Measurements from ENCODE around the gene NOS1. TPM values are rescaled to one million over a fixed set of nuclear protein-coding genes. Genes with fewer than 3 reads are reported as not detected.
A peak's percentile ranks its signal among the peaks of the same experiment; 100 is the strongest.
"Not testable (repeated sequence)": the region's sequence is repeated elsewhere in the genome, so short reads cannot be mapped to it uniquely, and the experiment has no call there.

The NOS1 gene
- polyA plus RNA-seq, 4 donors = 0.14 to 1.1 (median 0.69) TPM

DNA sequence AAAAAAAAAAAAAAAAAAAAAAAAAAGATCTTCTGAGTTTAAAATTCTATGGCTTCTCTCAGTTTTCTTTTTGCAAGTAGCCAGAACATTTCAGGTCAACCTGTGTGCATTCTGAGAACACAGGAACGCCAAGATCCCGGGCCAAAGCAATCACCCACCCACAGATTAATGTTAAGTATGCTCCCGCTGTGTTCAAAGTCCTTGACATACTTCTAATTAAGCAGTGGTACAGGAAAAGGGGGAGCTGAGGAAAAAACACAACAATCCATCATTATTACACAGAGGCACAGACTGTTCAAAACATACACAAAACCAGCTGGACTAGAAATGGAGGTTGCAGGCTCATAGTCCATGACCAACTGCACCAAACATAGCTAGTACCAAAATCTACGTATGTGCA lies 174.0 kb downstream of the NOS1 start:
- peak in 1 of 4 donors; percentile 39 for DNase-seq (ENCODE audit: low read depth in 4 of 4, low spot score in 3 of 4)

DNA sequence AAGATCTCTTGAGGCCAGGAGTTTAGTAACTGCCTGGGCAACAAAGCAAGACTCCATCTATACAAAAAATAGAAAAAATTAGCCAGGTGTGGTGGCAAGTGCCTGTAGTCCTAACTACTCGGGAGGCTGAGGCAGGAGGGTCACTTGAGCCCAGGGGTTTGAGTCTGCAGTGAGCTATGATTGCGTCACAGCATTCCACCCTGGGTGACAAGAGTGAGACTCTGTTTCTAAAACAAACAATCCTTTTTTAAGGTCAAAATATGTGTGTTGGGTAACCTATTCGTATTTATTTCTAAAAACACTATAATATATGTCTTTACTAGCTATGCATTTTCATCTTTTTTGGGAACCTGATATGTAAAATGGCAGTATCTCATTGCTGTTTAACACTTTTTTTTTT lies 178.6 kb downstream of the NOS1 start:
- no peak for DNase-seq (ENCODE audit: low read depth in 4 of 4, low spot score in 3 of 4)

DNA sequence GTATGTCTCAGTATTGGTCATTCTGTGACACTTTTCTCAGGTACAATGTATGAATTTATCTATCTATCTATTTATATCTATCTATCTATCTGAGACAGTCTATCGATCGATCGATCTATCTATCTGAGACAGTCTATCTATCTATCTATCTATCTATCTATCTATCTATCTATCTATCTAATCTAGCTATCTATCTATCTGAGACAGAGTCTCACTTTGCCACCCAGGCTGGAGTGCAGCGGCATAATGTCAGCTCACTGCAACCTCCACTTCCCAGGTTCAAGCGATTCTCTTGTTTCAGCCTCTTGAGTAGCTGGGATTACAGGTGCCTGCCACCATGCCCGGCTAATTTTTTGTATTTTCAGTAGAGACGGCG lies 180.0 kb downstream of the NOS1 start:
- not testable (repeated sequence) for DNase-seq (ENCODE audit: low read depth in 4 of 4, low spot score in 3 of 4)

DNA sequence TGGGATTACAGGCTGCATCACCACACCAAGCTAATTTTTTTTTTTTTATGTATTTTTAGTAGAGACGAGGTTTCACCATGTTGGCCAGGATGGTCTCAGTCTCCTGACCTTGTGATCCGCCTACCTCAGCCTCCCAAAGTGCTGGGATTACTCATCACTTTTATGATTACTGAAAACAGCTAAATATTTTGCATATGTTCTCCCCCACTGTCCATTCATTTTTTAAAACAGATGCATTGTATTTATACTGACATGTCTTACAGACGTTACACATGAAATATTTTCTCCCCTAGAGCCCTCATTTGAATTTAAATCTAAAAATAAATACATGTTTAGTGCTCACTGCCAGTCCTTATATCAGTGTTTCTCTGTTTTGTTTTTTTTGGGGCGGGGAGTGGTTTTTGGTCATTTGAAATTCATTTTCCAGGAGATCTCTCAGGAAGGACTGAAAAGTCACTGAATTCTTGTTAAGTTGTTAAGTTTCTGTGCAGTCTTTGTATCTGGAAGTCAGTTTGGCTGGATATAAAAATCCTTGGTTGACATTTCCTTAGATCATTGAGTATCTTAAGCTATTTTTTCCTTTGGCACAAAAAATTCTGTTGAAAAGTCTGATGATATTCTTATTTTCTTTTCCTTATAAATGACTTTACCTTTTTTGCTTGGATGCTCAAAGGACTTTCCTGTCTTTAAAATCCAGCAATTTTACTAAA lies 180.5 kb downstream of the NOS1 start:
- no peak for DNase-seq (ENCODE audit: low read depth in 4 of 4, low spot score in 3 of 4)

DNA sequence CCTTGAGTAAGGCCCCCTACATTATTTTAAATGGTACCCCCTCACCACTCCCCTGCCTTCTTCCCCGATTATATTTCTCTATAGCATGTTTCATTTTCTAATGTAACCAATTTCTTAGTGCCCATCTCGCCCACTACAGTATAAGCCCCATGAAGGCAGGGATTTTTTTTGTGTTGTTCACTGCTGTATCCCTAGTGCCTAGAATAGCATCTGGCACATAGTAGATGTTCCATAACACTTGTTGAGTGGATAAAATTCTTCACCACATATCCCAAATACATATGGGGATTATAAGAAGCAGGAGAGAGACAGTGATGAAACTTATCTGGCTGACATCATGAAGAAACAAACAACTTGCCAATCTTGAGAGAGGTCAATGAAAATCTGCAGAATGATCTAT lies 182.7 kb downstream of the NOS1 start:
- DNase-seq (ENCODE audit: low read depth in 4 of 4, low spot score in 3 of 4) = no peak

DNA sequence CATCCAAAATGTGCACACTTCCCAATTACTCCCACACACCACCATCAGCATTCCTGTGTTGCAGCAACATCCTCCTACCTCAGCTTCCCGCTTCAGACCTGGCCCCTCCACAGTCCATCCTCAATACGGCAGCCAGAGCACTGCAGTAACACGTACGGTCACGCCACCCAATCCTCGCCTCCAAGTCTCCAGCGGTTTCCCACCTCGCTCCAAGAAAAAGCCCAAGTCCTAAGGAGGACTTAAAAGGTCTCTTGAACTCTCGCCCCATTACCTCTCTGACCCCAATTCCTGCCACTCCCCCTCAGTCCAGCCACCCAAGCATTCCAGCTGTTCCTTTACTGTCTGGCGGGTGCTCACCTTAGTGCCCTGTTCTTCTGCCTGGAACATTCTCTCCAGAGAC lies 183.1 kb downstream of the NOS1 start:
- DNase-seq (ENCODE audit: low read depth in 4 of 4, low spot score in 3 of 4) = no peak

DNA sequence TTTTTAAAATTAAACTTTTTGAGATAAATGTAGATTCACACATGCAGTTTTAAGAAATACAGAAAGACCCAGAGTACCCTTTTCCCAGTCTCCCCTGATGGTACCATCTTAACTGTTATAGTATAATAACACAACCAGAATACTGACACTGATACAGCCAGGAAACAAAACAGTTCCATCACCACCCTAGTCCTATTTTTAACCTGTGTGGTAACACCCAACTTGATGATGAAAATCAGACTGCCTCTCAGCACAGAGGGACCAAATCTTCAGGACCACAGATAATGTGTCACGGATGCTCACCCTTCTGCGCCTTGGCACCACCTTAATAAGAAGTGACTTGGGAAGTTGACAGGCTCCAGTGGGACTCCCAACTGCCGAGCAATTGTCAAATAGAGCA lies 189.3 kb downstream of the NOS1 start:
- no peak for DNase-seq (ENCODE audit: low read depth in 4 of 4, low spot score in 3 of 4)

DNA sequence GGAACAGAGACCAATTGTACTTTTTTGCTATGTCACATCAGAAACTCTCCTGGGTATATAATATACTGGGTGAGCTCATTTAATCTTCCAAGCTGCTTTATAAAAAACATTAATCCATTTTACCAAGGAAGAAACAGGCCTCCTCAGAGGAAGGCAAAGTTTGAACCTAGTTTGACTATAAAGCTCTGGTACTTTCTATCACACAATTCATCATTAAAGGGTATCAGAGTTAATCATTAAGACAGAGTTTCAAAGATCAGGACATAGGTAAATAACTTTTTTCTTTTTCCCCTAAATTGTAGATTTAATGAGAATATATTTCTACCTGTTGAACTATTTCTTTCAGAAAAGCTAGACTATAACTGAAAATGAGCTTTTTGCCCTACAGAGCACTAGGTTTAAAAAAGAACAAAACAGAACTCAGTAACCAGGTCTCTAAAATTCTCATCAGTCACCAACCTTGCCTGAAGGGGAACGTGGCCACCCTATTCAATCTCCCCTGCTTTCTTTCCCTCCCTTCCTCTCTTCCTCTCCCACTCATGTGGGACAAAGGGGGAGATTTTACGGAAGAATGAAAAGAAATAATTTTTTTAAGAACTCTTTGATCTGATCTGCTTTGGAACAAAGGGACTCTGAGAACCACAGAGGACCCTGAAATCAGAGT lies 189.8 kb downstream of the NOS1 start:
- DNase-seq (ENCODE audit: low read depth in 4 of 4, low spot score in 3 of 4) = no peak

DNA sequence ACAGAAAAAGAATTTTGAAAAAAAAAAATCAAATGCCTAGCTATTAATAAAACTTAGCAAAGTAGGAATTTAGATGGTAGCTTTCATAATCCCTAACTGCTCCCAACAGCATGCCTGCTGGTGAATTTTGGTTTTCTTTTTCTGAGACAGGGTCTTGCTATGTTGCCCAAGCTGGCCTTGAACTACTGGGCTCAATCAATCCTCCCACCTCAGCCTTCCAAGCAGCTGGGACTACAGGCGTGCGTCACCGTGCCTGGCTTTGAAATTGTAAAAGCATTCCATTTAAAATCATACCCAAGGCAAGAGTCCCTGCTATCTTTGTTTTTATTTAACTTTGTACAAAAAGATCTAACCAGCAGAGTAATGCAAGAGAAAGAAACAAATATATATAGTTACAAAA lies 191.9 kb downstream of the NOS1 start:
- DNase-seq (ENCODE audit: low read depth in 4 of 4, low spot score in 3 of 4) = no peak

DNA sequence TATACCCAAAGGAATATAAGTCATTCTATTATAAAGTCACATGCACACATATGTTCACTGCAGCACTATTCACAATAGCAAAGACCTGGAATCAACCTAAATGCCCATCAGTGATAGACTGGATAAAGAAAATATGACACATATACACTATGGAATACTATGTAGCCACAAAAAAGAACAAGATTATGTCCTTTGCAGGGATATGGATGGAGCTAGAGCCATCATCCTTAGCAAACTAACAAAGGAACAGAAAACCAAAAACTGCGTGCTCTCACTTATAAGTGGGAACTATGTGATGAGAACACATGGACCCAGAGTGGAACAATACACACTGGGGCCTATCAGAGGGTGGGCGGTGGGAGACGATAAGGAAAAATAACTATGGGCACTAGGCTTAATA lies 192.4 kb downstream of the NOS1 start:
- no peak for DNase-seq (ENCODE audit: low read depth in 4 of 4, low spot score in 3 of 4)

DNA sequence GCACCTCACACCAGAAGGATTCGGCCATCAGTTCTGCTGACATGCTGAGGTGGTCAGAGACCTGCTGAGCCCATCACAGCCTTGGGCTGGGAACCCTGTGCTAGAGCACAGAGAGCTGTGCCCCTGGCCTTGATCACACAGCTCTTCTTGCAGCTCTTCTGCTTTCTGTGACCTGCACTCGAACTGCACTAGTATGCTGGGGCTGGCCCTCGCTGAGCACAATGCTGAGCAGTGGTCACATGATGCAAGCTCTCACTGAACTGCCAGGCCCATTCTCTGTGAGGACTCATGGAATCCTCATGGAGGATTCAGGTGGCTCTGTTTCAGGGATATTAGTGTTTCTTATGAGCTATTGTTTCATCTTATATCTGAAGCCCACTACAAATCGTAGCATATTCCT lies 193.7 kb downstream of the NOS1 start:
- DNase-seq (ENCODE audit: low read depth in 4 of 4, low spot score in 3 of 4) = no peak

DNA sequence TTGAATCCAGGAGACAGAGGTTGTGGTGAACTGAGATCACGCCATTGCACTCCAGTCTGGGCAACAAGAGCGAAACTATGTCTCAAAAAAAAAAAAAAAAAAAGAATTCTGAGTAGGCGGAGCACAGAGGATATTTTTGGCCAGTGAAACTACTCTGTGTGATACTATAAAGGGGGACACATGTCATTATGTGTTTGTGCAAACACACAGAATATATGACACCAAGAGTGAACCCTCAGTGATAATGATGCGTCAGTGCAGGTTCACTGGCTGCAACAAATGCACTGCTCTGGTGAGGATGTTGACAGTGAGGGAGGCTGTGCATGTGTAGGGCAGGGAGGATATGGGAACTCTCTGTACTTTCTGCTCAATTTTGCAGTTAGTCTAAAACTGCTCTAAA lies 195.3 kb downstream of the NOS1 start:
- DNase-seq (ENCODE audit: low read depth in 4 of 4, low spot score in 3 of 4) = no peak

DNA sequence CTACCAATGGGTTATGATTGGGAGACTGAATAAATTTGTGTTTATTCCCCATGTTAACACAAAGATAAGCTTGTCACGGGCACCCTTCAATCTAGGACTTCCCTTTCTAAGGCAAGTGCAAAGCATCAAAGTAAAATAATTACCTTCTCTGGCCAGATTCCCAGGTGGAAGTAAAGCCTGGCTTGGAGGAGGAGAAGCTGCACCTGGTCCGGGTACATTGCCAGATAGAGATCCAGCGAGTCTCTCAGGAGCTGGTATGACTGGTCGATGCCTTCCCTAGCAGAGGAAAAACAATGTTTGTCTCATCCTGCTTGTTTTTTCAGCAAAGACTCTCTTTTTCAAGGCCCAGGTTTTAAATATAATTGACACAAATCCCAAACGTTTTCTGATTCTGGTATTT lies 196.1 kb downstream of the NOS1 start:
- no peak for DNase-seq (ENCODE audit: low read depth in 4 of 4, low spot score in 3 of 4)

DNA sequence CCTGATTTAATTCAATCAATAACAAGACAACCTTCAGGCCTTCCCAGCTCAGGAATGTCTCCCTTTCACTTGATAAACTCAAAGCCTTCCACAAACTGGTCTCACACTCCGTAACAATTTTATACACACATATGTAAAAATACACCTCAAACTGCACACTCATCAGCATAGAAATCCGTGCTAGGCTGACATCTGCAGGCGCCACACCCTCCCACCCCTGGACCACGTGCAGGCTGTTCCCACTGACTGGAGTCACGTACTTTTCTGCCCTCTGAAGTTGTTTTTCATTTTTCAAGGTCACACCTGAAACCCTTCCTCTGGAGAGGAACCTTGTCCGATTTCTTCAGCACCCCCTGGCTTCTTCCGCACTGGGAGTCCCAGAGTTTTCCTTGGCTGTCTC lies 198.8 kb downstream of the NOS1 start:
- DNase-seq (ENCODE audit: low read depth in 4 of 4, low spot score in 3 of 4) = no peak

DNA sequence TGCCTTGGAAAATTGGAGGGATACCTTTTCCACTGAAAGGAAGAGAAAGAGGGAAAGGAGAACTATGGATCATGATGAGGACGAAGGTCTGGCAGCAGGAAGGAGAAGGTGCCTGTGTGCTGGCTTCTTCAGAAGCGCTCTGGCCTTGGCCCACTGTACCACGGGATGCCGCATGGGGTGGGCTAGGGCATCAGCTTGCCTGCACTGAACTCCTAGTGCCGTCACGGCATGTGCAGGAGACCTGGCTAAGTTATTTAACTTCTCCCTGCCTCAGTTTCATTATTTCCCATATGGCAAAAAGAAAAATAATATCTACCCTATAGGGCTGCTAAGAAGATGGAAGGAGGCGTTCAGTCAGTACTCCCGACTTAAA lies 199.3 kb downstream of the NOS1 start:
- no peak for DNase-seq (ENCODE audit: low read depth in 4 of 4, low spot score in 3 of 4)

DNA sequence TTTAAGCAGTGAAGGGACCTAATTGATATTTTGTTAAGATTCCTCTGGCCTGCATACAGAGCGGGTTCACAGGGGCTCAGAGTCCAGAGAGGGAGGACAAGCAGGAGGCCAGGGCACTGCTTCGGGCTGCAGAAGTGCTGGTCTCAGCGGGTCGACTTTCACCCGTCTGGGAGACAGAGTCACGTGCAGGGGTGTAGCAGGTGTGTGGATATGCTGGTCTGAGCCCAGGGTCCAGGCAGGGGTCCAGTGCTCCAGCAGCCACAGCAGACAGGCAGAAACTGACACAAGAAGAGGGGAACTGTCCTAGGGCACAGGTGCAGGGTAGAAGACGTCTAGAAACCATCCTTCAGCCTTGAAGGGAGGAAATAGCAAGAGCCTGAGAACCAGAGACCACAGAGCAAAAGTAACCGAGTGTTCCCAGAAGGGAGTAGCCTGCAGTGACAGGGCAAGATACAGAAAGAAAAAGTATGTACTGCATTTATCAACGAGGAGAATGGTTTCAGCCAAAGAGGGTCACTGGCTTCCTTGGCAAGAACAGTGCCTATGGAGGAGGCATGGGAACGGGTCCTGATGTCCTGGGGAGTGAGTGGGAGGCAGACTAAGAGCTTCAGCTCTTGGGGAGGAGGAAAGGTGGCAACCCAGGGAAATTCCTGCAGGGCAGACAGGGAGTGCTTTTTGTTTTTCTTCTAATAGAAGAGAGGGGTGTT lies 199.8 kb downstream of the NOS1 start:
- no peak for DNase-seq (ENCODE audit: low read depth in 4 of 4, low spot score in 3 of 4)

DNA sequence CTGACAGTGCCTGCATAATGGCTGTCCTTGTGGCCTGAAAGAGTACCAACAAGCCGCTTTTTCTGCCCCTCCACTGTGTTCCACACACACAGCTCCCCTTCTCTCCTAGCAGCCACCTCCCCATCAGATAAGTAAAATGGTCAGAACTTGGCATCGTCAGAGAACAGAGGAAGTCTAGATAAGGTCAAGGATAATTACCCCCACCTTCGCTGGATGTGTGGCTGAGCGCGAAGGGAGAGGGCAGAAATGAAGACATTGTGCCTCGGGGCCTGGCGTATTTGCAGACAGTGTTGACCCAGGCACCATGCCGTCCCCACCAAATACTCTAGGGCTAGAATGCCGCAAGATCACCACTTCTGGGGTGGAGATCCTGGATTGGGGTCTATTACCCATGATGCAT lies 201.8 kb downstream of the NOS1 start:
- no peak for DNase-seq (ENCODE audit: low read depth in 4 of 4, low spot score in 3 of 4)

DNA sequence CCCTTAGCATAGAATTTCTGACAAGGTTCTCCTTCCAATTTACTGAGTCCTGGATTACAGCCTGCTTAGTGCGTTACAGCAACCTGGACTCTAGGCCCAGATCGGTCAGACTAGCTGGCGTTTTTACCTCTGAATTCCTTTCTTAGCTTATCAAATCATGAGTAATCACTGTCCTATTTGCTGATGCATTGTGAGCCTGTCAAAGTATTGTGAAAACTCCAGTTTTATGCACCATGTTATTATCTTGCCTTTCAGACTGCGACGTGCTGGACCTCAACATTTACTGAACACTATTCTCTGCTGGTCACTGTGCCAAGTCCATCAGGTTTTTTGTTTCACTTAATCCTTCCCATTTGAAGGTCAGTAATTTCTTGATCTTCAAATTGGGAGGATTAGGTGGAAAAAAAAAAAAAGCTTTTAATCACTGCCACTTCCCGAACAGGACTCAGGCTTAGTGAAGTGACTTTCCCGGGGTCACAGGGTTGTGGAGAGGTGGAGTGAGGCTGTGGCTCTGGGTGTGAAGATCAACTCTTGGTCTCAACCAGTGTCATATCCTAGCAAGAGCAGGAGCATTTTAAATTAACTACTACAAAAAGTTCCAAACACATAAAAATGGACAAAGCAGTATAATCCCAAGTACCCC lies 202.4 kb downstream of the NOS1 start:
- no peak for DNase-seq (ENCODE audit: low read depth in 4 of 4, low spot score in 3 of 4)

Measured in left renal pelvis (tissue), 4 donors.